Stimulated activated naive CD8-positive, alpha-beta T cell treated with anti-CD3 and anti-CD28 coated beads, Interleukin-15, Interleukin-2, amounts not matched to agents 100 ng/mL and 50 ng/mL, for 24 hours (primary cell): Measurements from ENCODE around the gene OTOF.

Experiments
- H3K27ac Mint-ChIP-seq: one replicate; pipeline ENCODE4 v1.8.0; 2021; ENCODE audit warnings: mild to moderate bottlenecking, mixed read lengths
- H3K27me3 Mint-ChIP-seq: one replicate; pipeline ENCODE4 v1.8.0; 2021; ENCODE audit warnings: mixed read lengths
- H3K36me3 Mint-ChIP-seq: one replicate; pipeline ENCODE4 v1.8.0; 2021; ENCODE audit warnings: low read depth, mixed read lengths
- H3K4me1 Mint-ChIP-seq: one replicate; pipeline ENCODE4 v1.8.0; 2021; ENCODE audit warnings: low read depth, mixed read lengths
- H3K4me3 Mint-ChIP-seq: one replicate; pipeline ENCODE4 v1.8.0; 2021; ENCODE audit warnings: mild to moderate bottlenecking, mixed read lengths
- H3K9me3 Mint-ChIP-seq: one replicate; pipeline ENCODE4 v1.8.0; 2021; ENCODE audit warnings: mixed read lengths

OTOF gene

DNA sequence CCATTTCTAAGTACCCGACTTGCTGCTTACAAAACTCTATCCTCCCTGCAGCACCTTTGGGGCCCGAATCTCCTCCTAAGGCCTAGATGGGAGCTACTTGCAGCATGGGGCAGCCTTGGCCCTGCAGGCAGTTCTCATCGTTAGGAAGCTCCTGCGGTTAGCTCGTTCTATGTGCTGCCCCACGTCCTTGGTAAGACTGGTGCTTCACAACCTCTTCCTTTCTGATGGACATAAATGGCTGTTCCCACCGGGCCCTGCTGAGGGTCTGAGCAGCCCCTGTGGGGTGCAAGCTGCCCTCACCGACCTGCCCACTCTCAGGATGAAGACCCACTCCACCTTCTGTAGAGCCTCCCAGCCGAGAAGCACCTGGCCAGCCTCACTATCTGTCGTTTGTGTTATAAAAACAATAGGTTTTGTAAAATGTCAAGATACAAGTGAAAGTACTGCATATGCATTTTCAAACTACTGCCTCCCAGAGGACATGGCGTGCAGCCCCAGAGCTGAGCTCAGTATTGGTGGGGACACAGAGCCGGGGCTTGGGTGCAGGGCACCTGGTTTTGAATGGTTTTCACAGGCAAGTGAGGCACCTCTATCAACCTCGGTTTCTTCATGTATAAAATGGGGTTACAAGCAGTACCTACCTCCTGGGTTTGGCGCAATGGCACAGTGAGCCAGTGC lies 19.4 kb downstream of the OTOF start:
- no peak overlapping the region for H3K27ac Mint-ChIP-seq
- no peak overlapping the region for H3K4me3 Mint-ChIP-seq
- no peaks in the 10 kb centered on the region for H3K4me1 Mint-ChIP-seq

GRCh38 chr2:26457695-26458364 lies 20.1 kb downstream of the OTOF start:
- no peaks in the 10 kb centered on the region for H3K4me1 Mint-ChIP-seq
- H3K27ac Mint-ChIP-seq: no peak overlapping the region
- no peaks in the 10 kb centered on the region for H3K9me3 Mint-ChIP-seq
- no peaks in the 10 kb centered on the region for H3K36me3 Mint-ChIP-seq
- H3K4me3 Mint-ChIP-seq: no peak overlapping the region
- H3K27me3 Mint-ChIP-seq: no peaks in the 10 kb centered on the region

More for the DNA sequence above, 19.4 kb downstream of the OTOF start:
- Mint-ChIP-seq H3K36me3 (no peaks in the 10 kb centered on the region), H3K27me3 (no peaks in the 10 kb centered on the region), H3K9me3 (no peaks in the 10 kb centered on the region)

- no peaks in the 10 kb centered on the region for H3K4me1 Mint-ChIP-seq
- H3K4me3 Mint-ChIP-seq: no peak overlapping the region
- no peaks in the 10 kb centered on the region for H3K9me3 Mint-ChIP-seq
- no peak overlapping the region for H3K27ac Mint-ChIP-seq
- no peaks in the 10 kb centered on the region for H3K36me3 Mint-ChIP-seq
- H3K27me3 Mint-ChIP-seq: no peaks in the 10 kb centered on the region
These were observed 20.7 kb downstream of the OTOF start for GRCh38 chr2:26457251-26457666.

DNA sequence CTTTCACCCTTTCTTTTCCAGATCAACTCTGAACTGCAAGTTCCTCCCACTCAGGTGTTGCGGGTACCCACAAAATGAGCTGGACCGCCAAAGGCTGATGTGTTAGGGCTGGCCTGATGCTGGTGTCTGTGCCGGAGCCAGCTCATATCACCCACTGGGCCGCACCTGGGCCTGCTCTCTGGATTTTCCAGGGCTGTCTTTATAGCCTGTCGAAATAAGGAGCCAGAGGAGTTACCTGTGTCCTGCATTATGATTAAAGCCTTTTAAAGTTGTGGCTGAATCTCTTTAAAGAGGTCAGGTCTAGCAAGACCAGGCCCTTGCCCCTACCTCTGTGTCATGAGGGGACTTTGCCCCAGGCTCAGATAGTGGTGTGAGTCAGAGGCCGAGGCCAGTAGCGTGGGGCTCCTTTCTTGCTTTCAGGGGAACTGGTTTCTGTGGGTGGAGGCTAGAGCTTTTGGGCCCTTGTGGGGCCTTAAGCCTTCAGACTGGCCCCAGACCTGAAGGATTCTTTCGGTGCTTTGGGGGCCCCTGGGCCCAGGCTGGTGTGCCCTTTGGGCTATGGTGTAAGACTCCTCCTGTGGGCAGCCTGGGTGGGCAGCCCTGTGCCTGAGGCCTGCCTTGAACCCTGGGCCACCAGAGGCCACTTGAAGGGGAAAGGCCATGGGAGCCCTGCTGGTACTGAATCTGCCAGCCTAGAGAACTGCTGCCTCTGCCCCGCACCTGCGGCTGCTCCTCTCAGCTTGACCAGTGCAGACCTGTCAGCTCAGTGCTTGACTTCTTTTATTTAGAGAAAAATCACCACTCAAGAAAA lies 21.3 kb downstream of the OTOF start:
- Mint-ChIP-seq H3K9me3 (no peaks in the 10 kb centered on the region), H3K4me3 (no peak overlapping the region), H3K27ac (no peak overlapping the region), H3K27me3 (no peaks in the 10 kb centered on the region), H3K4me1 (no peaks in the 10 kb centered on the region), H3K36me3 (no peaks in the 10 kb centered on the region)

DNA sequence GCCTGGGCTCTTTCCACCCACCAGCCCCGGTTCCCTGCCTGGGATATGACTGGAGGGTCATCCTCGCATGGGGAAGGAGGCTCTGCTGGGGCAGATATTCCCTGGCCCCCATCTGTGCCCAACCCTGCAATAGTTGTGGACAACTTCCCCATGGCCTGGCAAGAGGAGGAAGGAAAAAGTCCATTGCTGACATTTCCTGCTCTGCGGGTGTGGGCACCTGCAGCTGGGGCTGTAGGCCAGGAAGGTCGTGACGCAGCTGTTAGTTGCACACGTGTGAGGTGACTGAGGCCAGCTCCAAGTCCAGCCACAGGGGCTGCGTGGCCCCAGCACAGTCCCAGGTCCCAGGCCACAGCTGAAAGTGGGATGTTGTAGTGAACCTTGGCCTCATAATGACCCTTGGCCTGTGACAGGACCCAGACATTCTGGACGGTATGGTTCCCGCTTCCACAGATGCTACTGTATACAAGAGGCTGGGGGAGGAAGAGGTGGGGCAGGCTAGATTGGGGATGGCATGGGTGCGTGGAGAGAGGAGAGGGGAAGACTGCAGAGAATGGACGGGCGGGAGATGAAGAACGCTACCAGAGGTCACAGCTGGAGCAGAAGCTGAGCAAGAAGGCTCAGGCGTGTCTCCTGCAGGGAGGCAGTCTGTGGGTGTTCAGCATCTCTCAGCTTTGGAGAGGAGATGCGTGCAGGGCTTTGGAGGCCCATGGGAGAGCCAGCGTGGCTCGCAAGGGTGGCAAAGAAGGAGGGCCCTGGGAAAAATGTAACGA lies 22.1 kb downstream of the OTOF start:
- no peak overlapping the region for H3K27ac Mint-ChIP-seq
- H3K9me3 Mint-ChIP-seq: no peaks in the 10 kb centered on the region
- H3K36me3 Mint-ChIP-seq: no peaks in the 10 kb centered on the region
- H3K27me3 Mint-ChIP-seq: no peaks in the 10 kb centered on the region
- H3K4me1 Mint-ChIP-seq: no peaks in the 10 kb centered on the region
- no peak overlapping the region for H3K4me3 Mint-ChIP-seq

GRCh38 chr2:26455037-26455669 lies 22.8 kb downstream of the OTOF start:
- H3K9me3 Mint-ChIP-seq: no peaks in the 10 kb centered on the region
- H3K4me1 Mint-ChIP-seq: no peaks in the 10 kb centered on the region
- H3K27me3 Mint-ChIP-seq: no peaks in the 10 kb centered on the region
- no peak overlapping the region for H3K4me3 Mint-ChIP-seq
- H3K27ac Mint-ChIP-seq: no peak overlapping the region
- H3K36me3 Mint-ChIP-seq: no peaks in the 10 kb centered on the region

DNA sequence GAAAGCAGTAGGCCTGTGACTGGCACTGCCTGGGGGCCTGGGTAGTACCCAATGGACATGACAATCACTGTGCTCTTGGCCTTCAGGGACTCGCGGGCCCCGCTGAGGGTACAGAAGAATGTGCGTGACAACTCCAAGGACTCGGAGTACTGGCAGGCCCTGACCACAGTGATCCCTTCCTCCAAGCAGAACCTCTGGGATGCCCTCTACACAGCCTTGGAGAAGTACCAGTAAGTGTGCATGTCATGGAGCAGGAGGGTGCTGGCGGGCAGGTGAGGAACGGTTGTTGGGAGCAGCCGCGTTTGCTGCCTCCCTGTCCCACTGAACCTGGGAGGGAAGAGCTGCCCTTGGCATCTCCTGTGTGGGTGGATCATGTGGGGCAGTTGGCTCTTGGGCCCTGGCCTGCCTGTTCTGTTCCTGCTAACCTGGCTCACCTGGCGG lies 23.3 kb downstream of the OTOF start:
- Mint-ChIP-seq H3K27me3 (no peaks in the 10 kb centered on the region), H3K4me3 (no peak overlapping the region), H3K36me3 (no peaks in the 10 kb centered on the region), H3K9me3 (no peaks in the 10 kb centered on the region), H3K4me1 (no peaks in the 10 kb centered on the region), H3K27ac (no peak overlapping the region)

DNA sequence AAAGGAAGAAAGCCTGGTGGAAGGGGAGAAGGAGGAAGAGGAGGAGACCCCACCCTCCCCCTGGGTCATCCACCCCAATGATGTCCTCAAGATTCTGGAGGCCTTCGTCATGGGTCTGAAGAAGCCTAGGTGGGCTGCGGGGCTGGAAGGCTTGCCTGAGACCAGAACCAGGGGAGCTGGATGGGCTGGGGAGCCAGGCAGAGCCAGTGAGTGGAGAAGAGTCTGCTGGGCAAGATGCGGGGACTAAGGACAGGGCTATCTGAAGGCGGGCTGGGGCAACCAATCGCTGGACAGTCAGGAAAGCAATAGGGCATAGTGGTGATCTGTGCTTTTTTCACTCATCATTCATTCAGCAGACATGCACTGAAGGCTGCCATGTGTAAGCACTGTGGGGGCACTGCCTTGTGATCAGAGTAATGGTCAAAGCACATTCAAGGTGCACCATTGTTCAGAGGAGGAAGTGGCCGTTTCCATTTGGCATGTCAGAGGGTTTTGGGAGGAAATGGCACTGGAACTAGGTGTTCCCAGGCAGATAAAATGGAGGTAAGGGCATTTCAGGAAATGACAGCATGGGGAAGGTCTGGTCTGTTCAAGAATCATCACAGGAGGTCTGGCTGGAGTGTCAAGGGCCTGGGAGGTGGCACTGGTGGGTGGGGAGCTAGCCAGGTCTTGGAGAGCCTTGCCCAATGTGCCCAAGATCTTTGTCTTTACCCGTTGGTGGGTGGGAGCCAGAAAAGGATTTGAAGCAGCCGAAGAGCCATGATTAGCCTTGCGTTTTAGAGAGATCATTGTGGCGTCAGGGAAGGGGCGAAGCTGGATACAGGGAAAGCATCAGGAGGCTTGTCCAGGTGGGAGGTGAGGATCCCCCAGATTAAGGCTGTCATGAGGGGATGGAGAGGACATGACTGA lies 24.2 kb downstream of the OTOF start:
- Mint-ChIP-seq H3K4me1 (no peaks in the 10 kb centered on the region), H3K27me3 (no peaks in the 10 kb centered on the region), H3K4me3 (no peak overlapping the region), H3K9me3 (no peaks in the 10 kb centered on the region), H3K27ac (no peak overlapping the region), H3K36me3 (no peaks in the 10 kb centered on the region)

- Mint-ChIP-seq H3K4me3 (no peak overlapping the region), H3K27ac (no peak overlapping the region), H3K9me3 (no peaks in the 10 kb centered on the region), H3K27me3 (no peaks in the 10 kb centered on the region), H3K4me1 (no peaks in the 10 kb centered on the region), H3K36me3 (no peaks in the 10 kb centered on the region)
These were observed 26.2 kb downstream of the OTOF start for GRCh38 chr2:26451700-26452099.

GRCh38 chr2:26450031-26450635 lies 27.8 kb downstream of the OTOF start:
- Mint-ChIP-seq H3K4me1 (no peaks in the 10 kb centered on the region), H3K27ac (no peak overlapping the region), H3K27me3 (no peaks in the 10 kb centered on the region), H3K9me3 (no peaks in the 10 kb centered on the region), H3K36me3 (no peaks in the 10 kb centered on the region), H3K4me3 (no peak overlapping the region)

GRCh38 chr2:26449278-26450030 lies 28.5 kb downstream of the OTOF start:
- Mint-ChIP-seq H3K9me3 (no peaks in the 10 kb centered on the region), H3K4me3 (no peak overlapping the region), H3K27me3 (no peaks in the 10 kb centered on the region), H3K4me1 (no peaks in the 10 kb centered on the region), H3K36me3 (no peaks in the 10 kb centered on the region), H3K27ac (no peak overlapping the region)

DNA sequence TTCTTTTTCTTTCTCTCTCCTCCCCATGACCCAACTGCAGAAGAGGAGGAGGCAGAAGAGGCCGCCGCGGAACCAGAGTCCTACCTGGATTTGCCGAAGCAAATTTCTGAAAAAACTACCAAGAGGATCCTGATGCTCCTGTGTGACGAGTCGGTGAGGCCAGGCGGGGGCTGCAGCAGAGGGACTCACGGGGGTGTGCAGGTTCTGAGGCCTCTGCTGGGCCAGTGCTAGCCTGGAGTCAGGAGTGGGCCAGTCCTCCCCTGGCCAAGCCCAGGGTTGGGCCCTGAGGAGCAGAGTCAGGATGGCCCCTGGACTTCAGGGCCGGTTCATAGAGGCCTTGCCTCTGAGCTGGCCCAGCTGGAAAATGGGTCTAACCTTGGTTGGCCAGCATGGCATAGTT lies 29.3 kb downstream of the OTOF start:
- Mint-ChIP-seq H3K36me3 (no peaks in the 10 kb centered on the region), H3K4me1 (no peaks in the 10 kb centered on the region), H3K27me3 (no peaks in the 10 kb centered on the region), H3K27ac (no peak overlapping the region), H3K4me3 (no peak overlapping the region), H3K9me3 (no peaks in the 10 kb centered on the region)

- Mint-ChIP-seq H3K27me3 (peaks cover 3% of the 10 kb centered on the region), H3K4me3 (no peak overlapping the region), H3K27ac (no peak overlapping the region), H3K9me3 (no peaks in the 10 kb centered on the region), H3K36me3 (no peaks in the 10 kb centered on the region), H3K4me1 (no peaks in the 10 kb centered on the region)
These were observed 33.7 kb downstream of the OTOF start for GRCh38 chr2:26444236-26444635.
